ENCODE results near the gene FGFBP1. TPM values are rescaled to one million over a fixed set of nuclear protein-coding genes. Genes with fewer than 3 reads are reported as not detected.

Gene FGFBP1
- total RNA-seq, 1 donor from 2014 or later, result 1.2 TPM

- no peaks in the 10 kb centered on the region for H3K4me1 ChIP-seq
- no peaks in the 10 kb centered on the region for H3K27me3 ChIP-seq (ENCODE audit: low read depth)
- no peaks in the 10 kb centered on the region for H3K36me3 ChIP-seq
- H3K4me3 ChIP-seq, result no peak overlapping the region
- no peak overlapping the region for H3K27ac ChIP-seq
- intact Hi-C loops (cut with DNase I), result loop anchor here (5.0 kb wide), 1 partner anchor 73 kb away; no protein-coding TSS in a partner anchor
- ATAC-seq (peak; percentile 12 to 43), DNase-seq (no peak)
- TF ChIP-seq CTCF (IDR thresholded peaks at IDR 0.05), result no peak
- no peaks in the 10 kb centered on the region for H3K9me3 ChIP-seq
Observed at GRCh38 chr4:15955670-15956069, 17.1 kb upstream of the FGFBP1 start.

GRCh38 chr4:15953625-15954024, 15.1 kb upstream of the FGFBP1 start:
- TF ChIP-seq CTCF (IDR thresholded peaks at IDR 0.05), result no peak
- no peaks in the 10 kb centered on the region for H3K36me3 ChIP-seq
- no peak overlapping the region for H3K4me3 ChIP-seq
- DNase-seq (no peak), ATAC-seq (no peak)
- no peaks in the 10 kb centered on the region for H3K4me1 ChIP-seq
- intact Hi-C loops (cut with DNase I), result no loop called here
- no peaks in the 10 kb centered on the region for H3K9me3 ChIP-seq
- H3K27ac ChIP-seq, result no peak overlapping the region
- H3K27me3 ChIP-seq (ENCODE audit: low read depth), result no peaks in the 10 kb centered on the region

- intact Hi-C loops (cut with DNase I), result no loop called here
- TF ChIP-seq CTCF (IDR thresholded peaks at IDR 0.05), result no peak
- Histone ChIP-seq H3K4me1 (no peaks in the 10 kb centered on the region), H3K4me3 (no peak overlapping the region), H3K9me3 (no peaks in the 10 kb centered on the region), H3K36me3 (no peaks in the 10 kb centered on the region), H3K27me3 (ENCODE audit: low read depth) (no peaks in the 10 kb centered on the region), H3K27ac (no peak overlapping the region)
- no peak for ATAC-seq
- DNase-seq, result no peak
Observed at GRCh38 chr4:15951781-15952180, 13.2 kb upstream of the FGFBP1 start.

GRCh38 chr4:15948826-15949225, 10.3 kb upstream of the FGFBP1 start:
- no peak for DNase-seq
- ATAC-seq, result no peak
- Histone ChIP-seq H3K27ac (no peak overlapping the region), H3K4me3 (no peak overlapping the region), H3K9me3 (no peaks in the 10 kb centered on the region), H3K27me3 (ENCODE audit: low read depth) (no peaks in the 10 kb centered on the region), H3K36me3 (no peaks in the 10 kb centered on the region), H3K4me1 (no peaks in the 10 kb centered on the region)
- intact Hi-C loops (cut with DNase I), result no loop called here
- no peak for TF ChIP-seq CTCF (IDR thresholded peaks at IDR 0.05)

- Histone ChIP-seq H3K4me1 (no peaks in the 10 kb centered on the region), H3K9me3 (no peaks in the 10 kb centered on the region), H3K27me3 (ENCODE audit: low read depth) (no peaks in the 10 kb centered on the region), H3K27ac (no peak overlapping the region), H3K36me3 (no peaks in the 10 kb centered on the region), H3K4me3 (no peak overlapping the region)
- TF ChIP-seq CTCF (IDR thresholded peaks at IDR 0.05), result no peak
- intact Hi-C loops (cut with DNase I), result no loop called here
- ATAC-seq (no peak), DNase-seq (no peak)
Observed at GRCh38 chr4:15947684-15948083, 9.1 kb upstream of the FGFBP1 start.

GRCh38 chr4:15945516-15945915, 7.0 kb upstream of the FGFBP1 start:
- no peaks in the 10 kb centered on the region for H3K4me1 ChIP-seq
- TF ChIP-seq CTCF (IDR thresholded peaks at IDR 0.05), result no peak
- H3K36me3 ChIP-seq, result no peaks in the 10 kb centered on the region
- intact Hi-C loops (cut with DNase I), result no loop called here
- H3K9me3 ChIP-seq, result no peaks in the 10 kb centered on the region
- no peak for DNase-seq
- H3K27ac ChIP-seq, result no peak overlapping the region
- no peaks in the 10 kb centered on the region for H3K27me3 ChIP-seq (ENCODE audit: low read depth)
- H3K4me3 ChIP-seq, result no peak overlapping the region
- peak; percentile 51 to 64 for ATAC-seq

Measured in lower lobe of right lung (tissue), 2 donors.